Measurements from ENCODE around the gene POLD4.

GRCh38 chr11:67392183-67392715 is 38.9 kb upstream of the POLD4 start:
- TF ChIP-seq CTCF (IDR thresholded peaks at IDR 0.05; ENCODE audit: borderline replicate concordance, extremely low read depth, low read length, poor library complexity, severe bottlenecking) (no peak), EZH2 (IDR thresholded peaks at IDR 0.05; ENCODE audit: borderline replicate concordance, low read depth, low read length, severe bottlenecking) (no peak)
